OCI-LY3 (cell line): ENCODE results near the gene UQCRC1.

ENCODE experiments used
- H2AFZ ChIP-seq: fragments of 200-600, 300-600 bp; shearing (Covaris generic); 2 replicates; pipeline ENCODE4 v1.6.0; 2014; ENCODE audit warnings: antibody characterized with exemption, low read depth, low read length
- H3K27ac ChIP-seq: fragments of 200-600, 300-600 bp; sonication (generic); 2 replicates; pipeline ENCODE4 v1.5.1; 2014; ENCODE audit warnings: mild to moderate bottlenecking, low read length, moderate library complexity, mixed read lengths
- H3K27me3 ChIP-seq: fragments of 200-600, 300-600 bp; sonication (generic); 2 replicates; pipeline ENCODE4 v1.6.1; 2014; ENCODE audit warnings: low read depth, low read length, mixed read lengths
- H3K36me3 ChIP-seq: fragments of 200-600, 300-600 bp; sonication (generic); replicated peaks from 2 replicates; pipeline ENCODE3; 2014; ENCODE audit warnings: low read depth, low read length, mixed read lengths
- H3K4me1 ChIP-seq: fragments of 300-600, 200-600 bp; sonication (generic); 2 replicates; pipeline ENCODE4 v1.6.1; 2014; ENCODE audit warnings: low read length, mixed read lengths
- H3K4me2 ChIP-seq: fragments of 200-600, 300-600 bp; sonication (generic); 2 replicates; pipeline ENCODE4 v1.6.1; 2014; ENCODE audit warnings: low read length, mixed read lengths
- H3K4me3 ChIP-seq: fragments of 300-600, 200-600 bp; sonication (generic); 2 replicates; pipeline ENCODE4 v1.5.1; 2014; ENCODE audit warnings: antibody characterized with exemption, mild to moderate bottlenecking, low read length, moderate library complexity
- H3K79me2 ChIP-seq: fragments of 300-600, 200-600 bp; shearing (Covaris generic); 2 replicates; pipeline ENCODE4 v1.6.1; 2014; ENCODE audit warnings: mild to moderate bottlenecking, low read length, mixed read lengths
- H3K9ac ChIP-seq: fragments of 300-600, 200-600 bp; shearing (Covaris generic); 2 replicates; pipeline ENCODE4 v1.6.0; 2014; ENCODE audit warnings: mild to moderate bottlenecking, low read length, moderate library complexity
- H3K9me3 ChIP-seq: fragments of 200-600, 300-600 bp; shearing (Covaris generic); 2 replicates; pipeline ENCODE4 v1.6.1; 2014; ENCODE audit warnings: low read length, mixed read lengths; ENCODE audit not compliant: insufficient read depth
- H4K20me1 ChIP-seq: fragments of 200-600, 300-600 bp; sonication (generic); 2 replicates; pipeline ENCODE4 v1.6.1; 2016; ENCODE audit warnings: low read length, mixed read lengths; ENCODE audit not compliant: insufficient read depth
- EZH2phosphoT487 ChIP-seq: fragments of 200-600 bp; shearing (Covaris generic); IDR thresholded peaks from 2 replicates; pipeline ENCODE4 v1.6.1; 2018; ENCODE audit warnings: antibody characterized with exemption, mixed run types, low read depth
- TF ChIP-seq, protein P1 (sequence below): fragments of 200-600, 300-600 bp; sonication (generic); IDR thresholded peaks from 2 replicates; pipeline ENCODE4 v1.5.1; 2014; ENCODE audit warnings: antibody characterized with exemption, low read length, low read depth

Gene UQCRC1

DNA sequence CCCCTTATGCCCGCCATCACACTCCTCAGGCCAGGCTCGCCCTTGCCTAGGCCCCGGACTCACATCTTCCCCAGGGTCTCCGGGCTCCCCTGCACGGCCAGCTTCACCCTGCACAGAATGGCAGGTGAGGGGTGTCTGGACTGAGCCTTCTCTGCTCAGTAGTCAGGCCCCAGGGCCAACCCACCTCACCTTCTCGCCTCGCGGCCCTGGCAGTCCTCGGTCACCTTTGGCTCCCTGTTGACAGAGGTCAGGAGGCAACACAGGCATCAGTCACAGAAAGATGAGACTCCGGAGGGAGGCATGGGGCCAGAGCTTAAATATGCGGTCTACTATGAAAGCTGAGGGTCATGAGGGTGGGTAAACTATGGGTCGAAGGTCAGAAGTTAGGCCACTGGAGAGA lies 37.5 kb downstream of the UQCRC1 start:
- H3K4me3 ChIP-seq = no peak overlapping the region
- no peak overlapping the region for H3K4me2 ChIP-seq
- no peaks in the 10 kb centered on the region for H3K27me3 ChIP-seq
- H3K79me2 ChIP-seq = no peaks in the 10 kb centered on the region
- no peak overlapping the region for H3K27ac ChIP-seq
- no peak overlapping the region for H3K9ac ChIP-seq
- TF ChIP-seq, protein P1, sequence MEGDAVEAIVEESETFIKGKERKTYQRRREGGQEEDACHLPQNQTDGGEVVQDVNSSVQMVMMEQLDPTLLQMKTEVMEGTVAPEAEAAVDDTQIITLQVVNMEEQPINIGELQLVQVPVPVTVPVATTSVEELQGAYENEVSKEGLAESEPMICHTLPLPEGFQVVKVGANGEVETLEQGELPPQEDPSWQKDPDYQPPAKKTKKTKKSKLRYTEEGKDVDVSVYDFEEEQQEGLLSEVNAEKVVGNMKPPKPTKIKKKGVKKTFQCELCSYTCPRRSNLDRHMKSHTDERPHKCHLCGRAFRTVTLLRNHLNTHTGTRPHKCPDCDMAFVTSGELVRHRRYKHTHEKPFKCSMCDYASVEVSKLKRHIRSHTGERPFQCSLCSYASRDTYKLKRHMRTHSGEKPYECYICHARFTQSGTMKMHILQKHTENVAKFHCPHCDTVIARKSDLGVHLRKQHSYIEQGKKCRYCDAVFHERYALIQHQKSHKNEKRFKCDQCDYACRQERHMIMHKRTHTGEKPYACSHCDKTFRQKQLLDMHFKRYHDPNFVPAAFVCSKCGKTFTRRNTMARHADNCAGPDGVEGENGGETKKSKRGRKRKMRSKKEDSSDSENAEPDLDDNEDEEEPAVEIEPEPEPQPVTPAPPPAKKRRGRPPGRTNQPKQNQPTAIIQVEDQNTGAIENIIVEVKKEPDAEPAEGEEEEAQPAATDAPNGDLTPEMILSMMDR = no peak
- TF ChIP-seq EZH2phosphoT487 = no peak
- H4K20me1 ChIP-seq = no peaks in the 10 kb centered on the region
- no peaks in the 10 kb centered on the region for H3K4me1 ChIP-seq
- H3K36me3 ChIP-seq = no peaks in the 10 kb centered on the region
- no peaks in the 10 kb centered on the region for H3K9me3 ChIP-seq
- H2AFZ ChIP-seq = no peak overlapping the region

DNA sequence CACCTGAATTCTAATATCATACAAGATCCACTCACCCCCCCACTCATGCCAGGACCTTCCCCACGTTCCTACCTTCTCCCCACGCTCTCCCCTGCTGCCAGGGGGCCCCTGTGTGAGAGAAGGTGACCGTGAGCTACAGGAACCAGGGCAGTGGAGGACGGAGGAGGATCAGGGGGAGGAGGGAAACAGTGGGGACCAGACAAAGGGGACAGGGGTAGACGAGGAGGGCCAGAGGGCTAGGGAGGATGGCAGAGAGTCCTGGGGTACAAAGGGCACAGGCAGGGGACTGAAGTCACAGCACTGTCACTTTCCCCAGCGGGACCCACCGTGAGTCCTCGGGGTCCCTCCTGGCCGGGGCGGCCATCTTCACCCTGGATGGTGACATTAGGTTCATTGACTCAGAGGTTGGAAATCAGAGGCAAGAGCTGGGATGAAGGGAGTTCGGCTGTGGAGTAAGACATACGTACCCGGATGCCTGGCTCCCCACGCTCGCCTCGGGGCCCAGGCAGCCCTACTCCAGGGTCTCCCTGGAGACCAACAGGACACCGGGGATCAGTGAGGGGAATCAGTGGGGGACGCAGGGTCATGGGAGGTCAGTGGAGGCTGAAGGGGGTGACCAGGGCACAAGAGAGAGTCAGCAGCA lies 39.5 kb downstream of the UQCRC1 start:
- Histone ChIP-seq H3K4me2 (no peak overlapping the region), H3K9me3 (no peaks in the 10 kb centered on the region), H3K9ac (no peak overlapping the region), H3K4me3 (no peak overlapping the region), H3K27ac (no peak overlapping the region), H3K79me2 (no peaks in the 10 kb centered on the region), H3K4me1 (no peaks in the 10 kb centered on the region; the same call in 1 of the 2 replicates), H3K36me3 (no peaks in the 10 kb centered on the region), H3K27me3 (no peaks in the 10 kb centered on the region), H2AFZ (no peak overlapping the region), H4K20me1 (no peaks in the 10 kb centered on the region)
- no peak for TF ChIP-seq EZH2phosphoT487
- TF ChIP-seq, protein P1 = no peak

DNA sequence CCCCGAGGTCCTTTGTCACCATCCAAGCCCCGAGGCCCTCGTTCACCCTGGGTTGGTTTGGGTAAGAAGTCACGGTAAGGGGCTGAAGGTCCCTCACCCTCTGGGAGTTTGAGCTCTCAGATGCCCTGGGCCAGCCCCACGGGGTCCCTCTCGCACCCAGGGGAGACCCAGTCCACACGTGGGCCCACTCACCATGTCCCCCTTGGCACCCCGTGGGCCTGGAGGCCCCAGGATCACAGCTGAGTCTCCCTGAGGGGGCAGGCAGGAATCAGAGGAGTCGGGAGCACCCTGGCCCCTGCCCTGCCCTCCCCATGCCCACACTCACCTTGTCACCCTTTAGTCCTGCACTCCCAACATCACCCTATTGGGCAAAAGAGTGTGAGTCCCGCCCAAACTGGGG lies 40.0 kb downstream of the UQCRC1 start:
- Histone ChIP-seq H3K4me1 (no peaks in the 10 kb centered on the region; the same call in 1 of the 2 replicates), H2AFZ (no peak overlapping the region), H3K4me2 (no peak overlapping the region), H3K9ac (no peak overlapping the region), H4K20me1 (no peaks in the 10 kb centered on the region), H3K79me2 (no peaks in the 10 kb centered on the region), H3K27me3 (no peaks in the 10 kb centered on the region), H3K36me3 (no peaks in the 10 kb centered on the region), H3K4me3 (no peak overlapping the region), H3K27ac (no peak overlapping the region), H3K9me3 (no peaks in the 10 kb centered on the region)
- TF ChIP-seq EZH2phosphoT487 = no peak
- TF ChIP-seq, protein P1 = no peak

DNA sequence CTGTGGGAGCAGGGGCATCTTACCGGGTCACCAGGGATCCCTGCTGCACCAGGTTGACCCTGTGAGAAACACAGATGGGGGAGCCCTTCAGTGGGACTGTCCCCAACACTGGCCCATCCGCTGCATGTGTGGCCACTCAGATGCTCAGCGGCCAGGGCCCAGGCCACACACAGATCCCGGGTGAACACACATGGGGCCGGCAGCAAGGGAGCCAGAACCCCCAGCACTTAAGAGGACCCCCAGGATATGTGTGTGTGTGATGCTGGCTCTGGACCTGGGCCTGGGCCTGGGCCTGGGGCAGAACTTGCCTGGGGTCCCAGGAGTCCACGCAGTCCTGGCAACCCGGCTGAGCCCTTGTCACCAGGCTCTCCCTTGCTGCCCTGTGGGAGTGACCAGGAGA lies 41.0 kb downstream of the UQCRC1 start:
- H2AFZ ChIP-seq = no peak overlapping the region
- TF ChIP-seq, protein P1 = no peak
- TF ChIP-seq EZH2phosphoT487 = no peak
- H3K4me3 ChIP-seq = no peak overlapping the region
- H3K79me2 ChIP-seq = no peaks in the 10 kb centered on the region
- H4K20me1 ChIP-seq = no peaks in the 10 kb centered on the region
- H3K9me3 ChIP-seq = no peaks in the 10 kb centered on the region
- no peak overlapping the region for H3K9ac ChIP-seq
- H3K4me2 ChIP-seq = no peak overlapping the region
- no peaks in the 10 kb centered on the region for H3K36me3 ChIP-seq
- H3K27ac ChIP-seq = no peak overlapping the region
- no peaks in the 10 kb centered on the region for H3K27me3 ChIP-seq
- H3K4me1 ChIP-seq = no peaks in the 10 kb centered on the region; the same call in 1 of the 2 replicates
